DOHH2 (cell line): Measurements from ENCODE around the gene ONECUT3.

Experiments used
- H3F3A ChIP-seq: fragments of 200-600 bp; sonication (generic), shearing (Covaris generic); 2 replicates; pipeline ENCODE4 v1.6.0; 2016; ENCODE audit warnings: antibody characterized with exemption, mild to moderate bottlenecking; ENCODE audit not compliant: control insufficient read depth, insufficient read depth
- H3K27ac ChIP-seq: fragments of 200-600 bp; sonication (generic); 2 replicates; pipeline ENCODE4 v1.5.1; 2014; ENCODE audit warnings: low read depth, mild to moderate bottlenecking, low read length, moderate library complexity
- H3K27me3 ChIP-seq: fragments of 200-600 bp; sonication (generic); 2 replicates; pipeline ENCODE4 v1.6.1; 2014; ENCODE audit warnings: mild to moderate bottlenecking, low read length, mixed read lengths; ENCODE audit not compliant: control insufficient read depth
- H3K36me3 ChIP-seq: fragments of 200-600 bp; sonication (generic); 2 replicates; pipeline ENCODE4 v1.6.1; 2014; ENCODE audit warnings: mild to moderate bottlenecking, low read length, moderate library complexity, mixed read lengths; ENCODE audit not compliant: control insufficient read depth
- H3K4me1 ChIP-seq: fragments of 200-600 bp; sonication (generic); 2 replicates; pipeline ENCODE4 v1.6.1; 2014; ENCODE audit warnings: mild to moderate bottlenecking, low read length, mixed read lengths; ENCODE audit not compliant: control insufficient read depth
- H3K4me2 ChIP-seq: fragments of 200-600 bp; sonication (generic); 2 replicates; pipeline ENCODE4 v1.6.0; 2014; ENCODE audit warnings: mild to moderate bottlenecking, low read length, moderate library complexity
- H3K4me3 ChIP-seq: fragments of 200-600 bp; sonication (generic); 2 replicates; pipeline ENCODE4 v1.5.1; 2014; ENCODE audit warnings: mild to moderate bottlenecking, low read length, mixed read lengths
- H3K79me2 ChIP-seq: fragments of 200-600 bp; sonication (generic); 2 replicates; pipeline ENCODE4 v1.6.1; 2014; ENCODE audit warnings: mild to moderate bottlenecking, low read length, mixed read lengths; ENCODE audit not compliant: control insufficient read depth
- H3K9me2 ChIP-seq: fragments of 200-600 bp; sonication (generic); replicated peaks from 2 replicates; pipeline ENCODE4 v1.6.1; 2014; ENCODE audit warnings: mild to moderate bottlenecking, low read length, mixed read lengths; ENCODE audit not compliant: control insufficient read depth
- H3K9me3 ChIP-seq: fragments of 200-600 bp; sonication (generic); 2 replicates; pipeline ENCODE4 v1.6.1; 2014; ENCODE audit warnings: antibody characterized with exemption, low read length, mixed read lengths; ENCODE audit not compliant: control insufficient read depth, insufficient read depth
- H4K20me1 ChIP-seq: fragments of 200-600 bp; sonication (generic); 2 replicates; pipeline ENCODE4 v1.6.0; 2014; ENCODE audit warnings: low read depth, mild to moderate bottlenecking, antibody characterized with exemption, low read length, moderate library complexity; ENCODE audit not compliant: control insufficient read depth, insufficient read depth
- EZH2phosphoT487 ChIP-seq: fragments of 200-600 bp; sonication (generic); IDR thresholded peaks from 2 replicates; pipeline ENCODE4 v1.6.1; 2017; ENCODE audit warnings: borderline replicate concordance, mild to moderate bottlenecking, antibody characterized with exemption, low read length, moderate library complexity, mixed read lengths
- TF ChIP-seq, protein P1 (sequence below): fragments of 200-600 bp; sonication (generic); IDR thresholded peaks from one replicate; pipeline ENCODE4 v1.5.1; 2014; ENCODE audit warnings: antibody characterized with exemption, mild to moderate bottlenecking, low read depth, low read length; ENCODE audit not compliant: poor library complexity, severe bottlenecking

ONECUT3 gene

DNA sequence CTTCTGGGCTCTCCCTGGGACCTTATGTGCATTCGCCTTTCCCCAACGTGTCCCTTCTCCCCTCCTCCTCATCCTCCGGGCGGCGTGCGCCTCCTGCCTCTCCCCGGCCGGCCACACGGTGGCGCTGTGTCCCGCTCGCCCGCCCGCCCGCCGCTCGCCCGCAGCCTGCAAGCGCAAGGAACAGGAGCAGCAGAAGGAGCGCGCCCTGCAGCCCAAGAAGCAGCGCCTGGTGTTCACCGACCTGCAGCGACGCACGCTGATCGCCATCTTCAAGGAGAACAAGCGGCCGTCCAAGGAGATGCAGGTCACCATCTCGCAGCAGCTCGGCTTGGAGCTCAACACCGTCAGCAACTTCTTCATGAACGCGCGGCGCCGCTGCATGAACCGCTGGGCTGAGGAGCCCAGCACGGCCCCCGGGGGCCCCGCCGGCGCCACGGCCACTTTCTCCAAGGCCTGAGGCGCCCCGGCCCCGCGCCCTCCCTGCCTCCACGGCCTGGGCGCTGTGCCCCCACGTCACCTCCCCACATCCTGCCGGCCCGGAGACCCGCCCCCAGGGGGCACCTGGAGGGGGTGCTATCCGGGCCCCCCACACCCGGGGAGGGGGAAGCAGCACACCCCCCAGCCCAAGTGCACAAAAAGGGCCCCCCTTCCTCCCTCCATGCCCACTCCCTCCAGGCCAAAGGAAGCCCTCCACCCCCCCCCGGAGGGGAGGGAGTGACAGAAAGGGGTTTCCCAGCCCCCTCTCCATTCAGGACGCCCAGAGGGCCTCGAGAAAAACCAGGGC is 21.9 kb downstream of the ONECUT3 start:
- H3K4me2 ChIP-seq, result no peak overlapping the region
- H3K4me3 ChIP-seq, result no peak overlapping the region
- no peaks in the 10 kb centered on the region for H3K4me1 ChIP-seq
- H3K27ac ChIP-seq, result no peak overlapping the region
- 0 out of 2 replicates have a peak, but pooled peaks cover 3% of the 10 kb centered on the region for H3K27me3 ChIP-seq
- no peaks in the 10 kb centered on the region for H3F3A ChIP-seq
- no peaks in the 10 kb centered on the region for H3K79me2 ChIP-seq
- no peaks in the 10 kb centered on the region for H4K20me1 ChIP-seq
- no peaks in the 10 kb centered on the region for H3K9me2 ChIP-seq
- TF ChIP-seq, protein P1, sequence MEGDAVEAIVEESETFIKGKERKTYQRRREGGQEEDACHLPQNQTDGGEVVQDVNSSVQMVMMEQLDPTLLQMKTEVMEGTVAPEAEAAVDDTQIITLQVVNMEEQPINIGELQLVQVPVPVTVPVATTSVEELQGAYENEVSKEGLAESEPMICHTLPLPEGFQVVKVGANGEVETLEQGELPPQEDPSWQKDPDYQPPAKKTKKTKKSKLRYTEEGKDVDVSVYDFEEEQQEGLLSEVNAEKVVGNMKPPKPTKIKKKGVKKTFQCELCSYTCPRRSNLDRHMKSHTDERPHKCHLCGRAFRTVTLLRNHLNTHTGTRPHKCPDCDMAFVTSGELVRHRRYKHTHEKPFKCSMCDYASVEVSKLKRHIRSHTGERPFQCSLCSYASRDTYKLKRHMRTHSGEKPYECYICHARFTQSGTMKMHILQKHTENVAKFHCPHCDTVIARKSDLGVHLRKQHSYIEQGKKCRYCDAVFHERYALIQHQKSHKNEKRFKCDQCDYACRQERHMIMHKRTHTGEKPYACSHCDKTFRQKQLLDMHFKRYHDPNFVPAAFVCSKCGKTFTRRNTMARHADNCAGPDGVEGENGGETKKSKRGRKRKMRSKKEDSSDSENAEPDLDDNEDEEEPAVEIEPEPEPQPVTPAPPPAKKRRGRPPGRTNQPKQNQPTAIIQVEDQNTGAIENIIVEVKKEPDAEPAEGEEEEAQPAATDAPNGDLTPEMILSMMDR, result peak; percentile 77
- TF ChIP-seq EZH2phosphoT487, result no peak
- no peaks in the 10 kb centered on the region for H3K36me3 ChIP-seq
- peaks cover 7% of the 10 kb centered on the region for H3K9me3 ChIP-seq

DNA sequence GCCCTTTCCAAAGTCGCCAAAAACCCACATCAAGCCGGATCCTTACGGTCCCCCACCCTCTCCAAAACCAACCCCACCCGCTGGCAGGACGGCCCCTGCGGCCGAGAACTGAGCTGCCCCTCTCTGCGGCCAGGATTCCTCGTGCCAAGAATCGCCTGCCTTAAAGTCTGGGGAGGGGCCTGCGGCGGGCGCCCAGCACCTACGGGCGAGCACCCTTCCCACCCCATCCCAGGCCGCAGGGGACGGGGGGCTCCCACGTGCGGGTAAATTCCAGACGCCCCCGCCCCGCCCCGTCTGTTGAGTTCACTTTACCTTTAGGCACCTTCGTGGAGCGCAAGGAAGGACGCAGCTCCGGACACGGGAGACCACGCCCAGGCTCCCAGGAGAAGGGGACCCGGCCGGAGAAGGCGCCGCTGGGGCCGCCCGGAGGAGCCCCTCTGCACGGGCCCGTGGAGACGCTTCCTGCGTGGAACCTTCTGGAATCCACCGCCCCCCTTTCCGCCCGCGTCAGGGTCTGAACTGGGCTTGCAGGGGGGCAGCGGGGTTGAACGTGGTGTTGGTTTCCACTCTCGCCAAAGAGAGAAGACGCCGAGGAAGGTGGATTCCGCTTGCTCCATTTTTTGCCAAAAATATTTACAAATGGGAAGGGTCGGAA is 22.8 kb downstream of the ONECUT3 start:
- Histone ChIP-seq H3F3A (no peaks in the 10 kb centered on the region), H3K9me2 (no peaks in the 10 kb centered on the region), H3K36me3 (no peaks in the 10 kb centered on the region), H3K9me3 (peaks cover 3% of the 10 kb centered on the region), H4K20me1 (no peaks in the 10 kb centered on the region), H3K27me3 (0 out of 2 replicates have a peak, but pooled peaks cover 3% of the 10 kb centered on the region), H3K4me1 (no peaks in the 10 kb centered on the region), H3K4me2 (no peak overlapping the region), H3K4me3 (no peak overlapping the region), H3K27ac (no peak overlapping the region), H3K79me2 (no peaks in the 10 kb centered on the region)
- TF ChIP-seq, protein P1, result no peak
- no peak for TF ChIP-seq EZH2phosphoT487

DNA sequence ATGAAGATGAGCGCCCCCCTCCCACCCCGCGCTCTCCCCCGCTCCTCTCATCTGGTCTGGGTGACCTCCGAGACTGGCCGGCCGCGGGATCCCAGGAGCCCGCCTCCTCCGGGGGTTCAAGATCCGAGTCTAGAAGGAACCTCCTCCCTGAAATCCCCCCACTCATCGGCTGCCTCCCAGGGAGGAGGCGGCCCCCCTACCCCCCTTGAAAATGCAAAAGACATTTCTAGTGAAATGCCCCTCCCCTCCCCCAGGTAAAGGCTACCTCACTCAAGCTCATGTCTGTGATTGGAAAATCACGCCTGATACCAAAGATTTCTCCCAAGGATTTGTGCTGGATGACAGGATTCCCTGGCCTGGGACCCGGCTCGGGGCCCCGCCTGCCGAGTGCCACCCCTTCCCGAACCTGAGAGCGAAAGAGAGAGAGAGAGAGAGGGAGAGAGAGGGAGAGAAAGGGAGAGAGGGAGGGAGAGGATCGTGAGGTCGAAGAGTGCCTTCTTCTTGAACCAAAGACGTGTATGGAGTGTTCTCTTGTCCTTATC is 23.4 kb downstream of the ONECUT3 start:
- Histone ChIP-seq H3K27me3 (0 out of 2 replicates have a peak, but pooled peaks cover 3% of the 10 kb centered on the region), H3K4me2 (no peak overlapping the region), H3K4me3 (no peak overlapping the region)

More for the DNA sequence above, 23.4 kb downstream of the ONECUT3 start:
- TF ChIP-seq, protein P1, result no peak
- no peak for TF ChIP-seq EZH2phosphoT487
- Histone ChIP-seq H3K4me1 (no peaks in the 10 kb centered on the region), H3F3A (no peaks in the 10 kb centered on the region), H3K27ac (no peak overlapping the region), H3K36me3 (no peaks in the 10 kb centered on the region), H3K9me2 (no peaks in the 10 kb centered on the region), H3K79me2 (no peaks in the 10 kb centered on the region), H4K20me1 (no peaks in the 10 kb centered on the region), H3K9me3 (peaks cover 2% of the 10 kb centered on the region)
